Hepatocyte (in vitro differentiated cells): ENCODE results near the gene CHRNE. TPM values are rescaled to one million over a fixed set of nuclear protein-coding genes. Genes with fewer than 3 reads are reported as not detected.
"Not testable (repeated sequence)": the region's sequence is repeated elsewhere in the genome, so short reads cannot be mapped to it uniquely, and the experiment has no call there.

Experiments used
- DNase-seq: peaks from one replicate; pipeline ENCODE4 v3.0.0-alpha.2; 2016; ENCODE audit warnings: low spot score
- H2AFZ ChIP-seq: fragments of 200-600 bp; sonication (generic); 2 replicates; pipeline ENCODE4 v1.6.0; 2016; ENCODE audit warnings: antibody characterized with exemption, mild to moderate bottlenecking
- H3K27ac ChIP-seq: fragments of 200-600 bp; sonication (generic); 2 replicates; pipeline ENCODE4 v1.5.1; 2016; ENCODE audit warnings: mild to moderate bottlenecking
- H3K27me3 ChIP-seq: fragments of 200-600 bp; sonication (generic); 2 replicates; pipeline ENCODE4 v1.6.1; 2016
- H3K36me3 ChIP-seq: fragments of 200-600 bp; sonication (generic); replicated peaks from 2 replicates; pipeline ENCODE4 v1.5.1; 2016; ENCODE audit warnings: low read depth; ENCODE audit not compliant: insufficient read depth
- H3K4me1 ChIP-seq: fragments of 200-600 bp; sonication (generic); 2 replicates; pipeline ENCODE4 v1.5.1; 2016; ENCODE audit warnings: mild to moderate bottlenecking, moderate library complexity; ENCODE audit not compliant: insufficient read depth
- H3K4me2 ChIP-seq: fragments of 200-600 bp; sonication (generic); 2 replicates; pipeline ENCODE4 v1.6.0; 2016
- H3K4me3 ChIP-seq: fragments of 200-600 bp; sonication (generic); 2 replicates; pipeline ENCODE4 v1.5.1; 2016; ENCODE audit warnings: mild to moderate bottlenecking
- H3K79me2 ChIP-seq: fragments of 200-600 bp; sonication (generic); 2 replicates; pipeline ENCODE4 v1.6.0; 2017; ENCODE audit warnings: mild to moderate bottlenecking
- H3K9me2 ChIP-seq: fragments of 200-600 bp; sonication (generic); replicated peaks from 2 replicates; pipeline ENCODE4 v1.6.0; 2017; ENCODE audit warnings: mild to moderate bottlenecking; ENCODE audit not compliant: insufficient read depth
- H3K9me3 ChIP-seq: fragments of 200-600 bp; sonication (generic); 2 replicates; pipeline ENCODE4 v1.5.1; 2016; ENCODE audit warnings: low read depth, mild to moderate bottlenecking
- H4K20me1 ChIP-seq: fragments of 200-600 bp; sonication (generic); 2 replicates; pipeline ENCODE4 v1.6.0; 2016; ENCODE audit warnings: mild to moderate bottlenecking; ENCODE audit not compliant: insufficient read depth, poor library complexity, severe bottlenecking
- CTCF ChIP-seq: fragments of 200-600 bp; sonication (generic); IDR thresholded peaks from 2 replicates; pipeline ENCODE4 v1.5.1; 2016; ENCODE audit warnings: antibody characterized with exemption, mild to moderate bottlenecking; ENCODE audit not compliant: poor library complexity
- EZH2 ChIP-seq: fragments of 200-600 bp; sonication (generic); IDR thresholded peaks from 2 replicates; pipeline ENCODE4 v1.6.1; 2016; ENCODE audit warnings: antibody characterized with exemption, mild to moderate bottlenecking, borderline replicate concordance
- EZH2phosphoT487 ChIP-seq: fragments of 200-600 bp; sonication (generic); IDR thresholded peaks from one replicate; pipeline ENCODE4 v1.6.1; 2018; ENCODE audit warnings: antibody characterized with exemption, mild to moderate bottlenecking, low read depth, moderate library complexity; ENCODE audit not compliant: unreplicated experiment, severe bottlenecking
- WGBS: methylation state at CpG from one replicate; pipeline ENCODE4 v1.1.6; 2016; ENCODE audit warnings: low lambda C conversion rate; ENCODE audit errors: missing lambda C conversion rate; 5-methylcytosine and 5-hydroxymethylcytosine counted together
- polyA plus RNA-seq: library from polyadenylated mRNA; unstranded; fragments of >200 nt; fragmentation: Nextera tagmentation; extraction: Ambion mirVana; gene quantifications from 2 replicates; pipeline ENCODE4 v1.2.1, GENCODE V29; 2016
- total RNA-seq: library from RNA; depleted of rRNA; stranded (reverse); fragments of >200 nt; gene quantifications from 2 replicates; pipeline ENCODE4 v1.2.3, GENCODE V29; 2014

The CHRNE gene
- total and polyA plus RNA-seq, 2 experiments from 2014 or later, result 0.60 to 1.2 TPM

- Histone ChIP-seq H2AFZ (no peak overlapping the region), H3K4me1 (no peaks in the 10 kb centered on the region), H3K27me3 (no peaks in the 10 kb centered on the region), H3K79me2 (no peaks in the 10 kb centered on the region), H3K4me2 (no peak overlapping the region), H3K27ac (no peak overlapping the region), H4K20me1 (no peaks in the 10 kb centered on the region), H3K9me2 (no peaks in the 10 kb centered on the region), H3K36me3 (no peaks in the 10 kb centered on the region), H3K4me3 (no peak overlapping the region), H3K9me3 (no peaks in the 10 kb centered on the region)
- WGBS, result 94% methylated on average over 4 of the region's 4 CpGs
- no peak for DNase-seq
- no peak for TF ChIP-seq CTCF
- no peak for TF ChIP-seq EZH2phosphoT487
- no peak for TF ChIP-seq EZH2
These were observed 18.4 kb upstream of the CHRNE start for GRCh38 chr17:4921320-4921719.

- H3K9me3 ChIP-seq, result no peaks in the 10 kb centered on the region
- H3K27me3 ChIP-seq, result no peaks in the 10 kb centered on the region
- peak overlapping the region; percentile 18 for H3K4me2 ChIP-seq
- TF ChIP-seq CTCF (no peak), EZH2 (no peak), EZH2phosphoT487 (no peak)
- H3K4me1 ChIP-seq, result no peaks in the 10 kb centered on the region
- H2AFZ ChIP-seq, result no peak overlapping the region
- H3K36me3 ChIP-seq, result no peaks in the 10 kb centered on the region
- H3K9me2 ChIP-seq, result no peaks in the 10 kb centered on the region
- H4K20me1 ChIP-seq, result no peaks in the 10 kb centered on the region
- no peak for DNase-seq
- H3K27ac ChIP-seq, result no peak overlapping the region
- H3K79me2 ChIP-seq, result no peaks in the 10 kb centered on the region
- 85% methylated on average over 10 of the region's 10 CpGs for WGBS
- H3K4me3 ChIP-seq, result no peak overlapping the region
These were observed 17.6 kb upstream of the CHRNE start for GRCh38 chr17:4920351-4921048.

GRCh38 chr17:4919511-4920047 is 16.7 kb upstream of the CHRNE start:
- WGBS, result 67% methylated on average over 8 of the region's 8 CpGs
- Histone ChIP-seq H3K79me2 (no peaks in the 10 kb centered on the region), H3K9me3 (no peaks in the 10 kb centered on the region), H3K4me3 (no peak overlapping the region), H3K36me3 (no peaks in the 10 kb centered on the region), H3K4me1 (no peaks in the 10 kb centered on the region), H3K4me2 (no peak overlapping the region), H2AFZ (no peak overlapping the region), H4K20me1 (no peaks in the 10 kb centered on the region), H3K27me3 (no peaks in the 10 kb centered on the region), H3K27ac (peak overlapping the region; percentile 7), H3K9me2 (no peaks in the 10 kb centered on the region)
- no peak for DNase-seq
- no peak for TF ChIP-seq CTCF
- no peak for TF ChIP-seq EZH2phosphoT487
- no peak for TF ChIP-seq EZH2

- H3K4me3 ChIP-seq, H3K4me1 ChIP-seq, H4K20me1 ChIP-seq, H3K36me3 ChIP-seq, H3K27ac ChIP-seq, H3K27me3 ChIP-seq, DNase-seq, H3K4me2 ChIP-seq, H3K9me3 ChIP-seq, H3K9me2 ChIP-seq, H2AFZ ChIP-seq, H3K79me2 ChIP-seq: not testable (repeated sequence)
- WGBS, result 96% methylated on average over 4 of the region's 4 CpGs
These were observed 11.7 kb upstream of the CHRNE start for GRCh38 chr17:4914551-4914950.
